Hepatocyte (in vitro differentiated cells): ENCODE measurements around the gene TWSG1.

Source experiments
- CTCF ChIP-seq: fragments of 200-600 bp; sonication (generic); IDR thresholded peaks from 2 replicates; pipeline ENCODE4 v1.5.1; 2016; ENCODE audit warnings: antibody characterized with exemption, mild to moderate bottlenecking; ENCODE audit not compliant: poor library complexity
- EZH2 ChIP-seq: fragments of 200-600 bp; sonication (generic); IDR thresholded peaks from 2 replicates; pipeline ENCODE4 v1.6.1; 2016; ENCODE audit warnings: antibody characterized with exemption, mild to moderate bottlenecking, borderline replicate concordance
- EZH2phosphoT487 ChIP-seq: fragments of 200-600 bp; sonication (generic); IDR thresholded peaks from one replicate; pipeline ENCODE4 v1.6.1; 2018; ENCODE audit warnings: antibody characterized with exemption, mild to moderate bottlenecking, low read depth, moderate library complexity; ENCODE audit not compliant: unreplicated experiment, severe bottlenecking

- TF ChIP-seq CTCF, result no peak
- TF ChIP-seq EZH2phosphoT487, result no peak
- TF ChIP-seq EZH2, result no peak
Observed at GRCh38 chr18:9323750-9324445, 10.7 kb upstream of the TWSG1 start.
